ENCODE measurements around the gene AFP.
A peak's percentile ranks its signal among the peaks of the same experiment; 100 is the strongest.

The AFP gene

GRCh38 chr4:73439445-73439844 lies 3.4 kb downstream of the AFP start:
- DNase-seq = no peak

- DNase-seq = no peak
Measured at GRCh38 chr4:73439991-73440390, 4.0 kb downstream of the AFP start.

- DNase-seq = no peak
Measured at GRCh38 chr4:73440653-73441052, 4.6 kb downstream of the AFP start.

GRCh38 chr4:73442275-73442674 lies 6.3 kb downstream of the AFP start:
- no peak for DNase-seq

- no peak for DNase-seq
Measured at GRCh38 chr4:73443224-73443623, 7.2 kb downstream of the AFP start.

- no peak for DNase-seq
Measured at GRCh38 chr4:73445383-73446335, 9.6 kb downstream of the AFP start.

- peak; percentile 51 for DNase-seq
Measured at GRCh38 chr4:73446336-73446938, 10.4 kb downstream of the AFP start.

- peak; percentile 77 for DNase-seq
Measured at GRCh38 chr4:73447671-73448070, 11.7 kb downstream of the AFP start.

- no peak for DNase-seq
Measured at GRCh38 chr4:73448448-73449203, 12.6 kb downstream of the AFP start.

- DNase-seq = peak; percentile 88
Measured at GRCh38 chr4:73450398-73451004, 14.5 kb downstream of the AFP start.

- DNase-seq = peak; percentile 27
Measured at GRCh38 chr4:73451404-73451803, 15.4 kb downstream of the AFP start.

GRCh38 chr4:73451981-73452747 lies 16.1 kb downstream of the AFP start:
- DNase-seq = no peak

- no peak for DNase-seq
Measured at GRCh38 chr4:73452953-73453700, 17.1 kb downstream of the AFP start.

- DNase-seq = no peak
Measured at GRCh38 chr4:73453701-73454005, 17.6 kb downstream of the AFP start.

- DNase-seq = no peak
Measured at GRCh38 chr4:73454920-73455319, 18.9 kb downstream of the AFP start.

GRCh38 chr4:73456177-73457022 lies 20.4 kb downstream of the AFP start:
- DNase-seq = no peak

- no peak for DNase-seq
Measured at GRCh38 chr4:73458184-73459047, 22.4 kb downstream of the AFP start.

- DNase-seq = no peak
Measured at GRCh38 chr4:73459048-73459421, 23.0 kb downstream of the AFP start.

- no peak for DNase-seq
Measured at GRCh38 chr4:73460913-73461522, 25.0 kb downstream of the AFP start.

Measured in fibroblast of upper back skin (primary cell).